GM18505 (cell line): ENCODE results near the gene SYCP3.
"Not testable (repeated sequence)": the region's sequence is repeated elsewhere in the genome, so short reads cannot be mapped to it uniquely, and the experiment has no call there.

Experiments
- ATAC-seq: cut with Tn5 transposase; IDR thresholded peaks from one replicate; pipeline ENCODE4 v1.9.1; 2021; ENCODE audit not compliant: unreplicated experiment
- POLR2A ChIP-seq: IDR thresholded peaks from 4 replicates; pipeline ENCODE4 v1.6.1; 2011; ENCODE audit warnings: borderline replicate concordance; ENCODE audit not compliant: insufficient read depth, insufficient read length; ENCODE audit errors: extremely low read depth

SYCP3 gene

GRCh38 chr12:101694986-101695385 lies 44.3 kb downstream of the SYCP3 start:
- no peak for TF ChIP-seq POLR2A
- no peak for ATAC-seq

GRCh38 chr12:101694297-101694848 lies 44.9 kb downstream of the SYCP3 start:
- no peak for TF ChIP-seq POLR2A
- ATAC-seq = no peak

- TF ChIP-seq POLR2A = no peak
These were observed 47.7 kb downstream of the SYCP3 start for GRCh38 chr12:101691503-101692096.

GRCh38 chr12:101690544-101691098 lies 48.6 kb downstream of the SYCP3 start:
- TF ChIP-seq POLR2A = no peak
- no peak for ATAC-seq

More at GRCh38 chr12:101691503-101692096, 47.7 kb downstream of the SYCP3 start:
- ATAC-seq = no peak

- no peak for TF ChIP-seq POLR2A
- no peak for ATAC-seq
These were observed 53.1 kb downstream of the SYCP3 start for GRCh38 chr12:101686176-101686575.

GRCh38 chr12:101685092-101685491 lies 54.2 kb downstream of the SYCP3 start:
- no peak for TF ChIP-seq POLR2A
- no peak for ATAC-seq

GRCh38 chr12:101681627-101682026 lies 57.6 kb downstream of the SYCP3 start:
- not testable (repeated sequence) for ATAC-seq

GRCh38 chr12:101680647-101681046 lies 58.6 kb downstream of the SYCP3 start:
- no peak for TF ChIP-seq POLR2A
- ATAC-seq = no peak

- TF ChIP-seq POLR2A = no peak
- ATAC-seq = no peak
These were observed 59.0 kb downstream of the SYCP3 start for GRCh38 chr12:101680240-101680639.
